ENCODE data around the gene MORN1. TPM values are rescaled to one million over a fixed set of nuclear protein-coding genes. Genes with fewer than 3 reads are reported as not detected.

Gene MORN1
- total and polyA plus RNA-seq, 9 of the 15 experiments (the other 6 are each of a cell fraction or from before 2014, with no cell fraction given), result 0.24 to 9.3 (median 4.2) TPM

DNA sequence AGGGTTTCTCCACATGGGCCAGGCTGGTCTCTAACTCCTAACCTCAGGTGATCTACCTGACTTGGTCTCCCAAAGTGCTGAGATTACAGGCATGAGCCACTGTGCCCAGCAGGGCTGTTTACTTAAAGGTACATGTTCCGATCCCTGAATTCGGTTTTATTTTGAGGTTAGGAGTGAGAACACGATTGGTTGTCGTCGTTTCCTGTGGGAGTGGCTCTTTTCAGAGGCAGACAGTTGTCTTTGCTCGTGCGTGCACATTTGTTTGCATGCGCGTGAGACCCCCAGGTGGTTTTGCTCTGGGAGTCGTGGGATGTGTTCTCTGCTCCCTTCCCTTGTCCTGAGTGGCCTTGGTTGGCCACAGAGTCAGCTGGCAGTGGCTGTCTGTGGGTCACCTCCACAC, 103.0 kb downstream of the MORN1 start:
- FAIRE-seq, result no peak
- Histone ChIP-seq H3K9ac (ENCODE audit: insufficient read depth in 1 of 2, low read depth in 2 of 2, low read length in 2 of 2) (no peak overlapping the region), H3K9me1 (ENCODE audit: control insufficient read depth, insufficient read depth, low read length) (peaks cover 9% of the 10 kb centered on the region), H3K9me3 (replicated peaks; ENCODE audit: control insufficient read depth, insufficient read depth, low read depth, low read length) (no peaks in the 10 kb centered on the region), H3K27ac (ENCODE audit: extremely low read depth, low read depth, low read length) (no peak overlapping the region), H3K4me1 (replicated peaks in 1 of 2; ENCODE audit: control insufficient read depth in 2 of 2, insufficient read depth in 2 of 2, low read length in 2 of 2) (peaks cover 21 to 74% of the 10 kb centered on the region in 2 experiments), H3K79me2 (ENCODE audit: control insufficient read depth, insufficient read depth, low read length) (peaks cover 79% of the 10 kb centered on the region), H4K20me1 (replicated peaks; ENCODE audit: control insufficient read depth, insufficient read depth, low read length) (peaks cover 32% of the 10 kb centered on the region), H3K4me2 (ENCODE audit: insufficient read depth, low read length) (no peak overlapping the region), H3K27me3 (ENCODE audit: control insufficient read depth in 2 of 2, insufficient read depth in 2 of 2, low read length in 2 of 2) (no peaks in the 10 kb centered on the region), H3K4me3 (no peak overlapping the region), H3K36me3 (ENCODE audit: control insufficient read depth, insufficient read depth, low read length) (0 out of 3 replicates have a peak, but pooled peaks cover 2% of the 10 kb centered on the region), H2AFZ (ENCODE audit: low read depth, low read length) (no peak overlapping the region)
- BruUV-seq (replicated peaks), result no TSS peak
- 82% methylated on average over 10 of the region's 10 CpGs for WGBS (ENCODE audit: insufficient coverage, low coverage, missing lambda C conversion rate)
- DNase-seq (ENCODE audit: extremely low read depth in 1 of 4, low spot score in 3 of 4), result no peak
- ChIA-PET POLR2A (interaction anchor here (0.6 to 1.3 kb wide), 4 partner anchors 21 to 244 kb away, joined by 3 to 4 read pairs (median 4); no protein-coding TSS in a partner anchor), CTCF (ENCODE audit: low intra/inter-chr PET ratio) (no interaction called here)
- intact Hi-C loops (cut with micrococcal nuclease), result no loop called here
- no peak for TF ChIP-seq CHD2 (IDR thresholded peaks at IDR 0.05; ENCODE audit: low read depth, low read length)
- no peak for TF ChIP-seq ETV5 (CRISPR knock-in tag; IDR thresholded peaks at IDR 0.05; ENCODE audit: low read depth)
- no peak for TF ChIP-seq TGIF2 (CRISPR knock-in tag; IDR thresholded peaks at IDR 0.05)
- TF ChIP-seq HNRNPK (IDR thresholded peaks at IDR 0.05; ENCODE audit: low read depth, low read length, poor library complexity, severe bottlenecking), result no peak
- no peak for TF ChIP-seq ZNF217 (CRISPR knock-in tag; IDR thresholded peaks at IDR 0.05)
- TF ChIP-seq NR1H2 (CRISPR knock-in tag; IDR thresholded peaks at IDR 0.05), result no peak
- TF ChIP-seq, protein P1, sequence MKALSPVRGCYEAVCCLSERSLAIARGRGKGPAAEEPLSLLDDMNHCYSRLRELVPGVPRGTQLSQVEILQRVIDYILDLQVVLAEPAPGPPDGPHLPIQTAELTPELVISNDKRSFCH (CRISPR knock-in tag; IDR thresholded peaks at IDR 0.05), result no peak
- TF ChIP-seq, protein P1 (tag; IDR thresholded peaks at IDR 0.05), result no peak
- TF ChIP-seq NFIX (CRISPR knock-in tag; IDR thresholded peaks at IDR 0.05; ENCODE audit: low read depth), result no peak
- no peak for TF ChIP-seq MYC (IDR thresholded peaks at IDR 0.05; ENCODE audit: low read depth, low read length)
- no peak for TF ChIP-seq MYC (CRISPR knock-in tag; IDR thresholded peaks at IDR 0.05; ENCODE audit: borderline replicate concordance, low read depth)
- in situ Hi-C loops (cut with MboI), result no loop called here
- ATAC-seq, result no peak

Data from K562 (cell line).